Cardiac fibroblast (primary cell): Measurements from ENCODE around the gene RAB17.

Experiments
- DNase-seq, 2 donors: peaks; one replicate each; pipeline versions ENCODE4 v3.0.0 to v3.0.0-alpha.2; 2010; ENCODE audit warnings: low read depth in 2 of 2
- H3K4me3 ChIP-seq, 2 donors: replicated peaks in 1 of 2; 1 replicate in 1 of 2; 2 replicates in 1 of 2; pipeline ENCODE4 v1.5.1; 2011; ENCODE audit warnings: low read depth in 2 of 2, low read length in 2 of 2, mild to moderate bottlenecking in 2 of 2, moderate library complexity in 1 of 2
- CTCF ChIP-seq: IDR thresholded peaks from one replicate; pipeline ENCODE4 v1.5.1; 2011; ENCODE audit warnings: low read depth, mild to moderate bottlenecking, low read length, inconsistent platforms

RAB17 gene

GRCh38 chr2:237581751-237582746 lies 8.5 kb downstream of the RAB17 start:
- TF ChIP-seq CTCF = peak; percentile 49
- peak overlapping the region in 1 of 2 donors; percentile 28 for H3K4me3 ChIP-seq
- DNase-seq = peak; percentile 82 to 92

DNA sequence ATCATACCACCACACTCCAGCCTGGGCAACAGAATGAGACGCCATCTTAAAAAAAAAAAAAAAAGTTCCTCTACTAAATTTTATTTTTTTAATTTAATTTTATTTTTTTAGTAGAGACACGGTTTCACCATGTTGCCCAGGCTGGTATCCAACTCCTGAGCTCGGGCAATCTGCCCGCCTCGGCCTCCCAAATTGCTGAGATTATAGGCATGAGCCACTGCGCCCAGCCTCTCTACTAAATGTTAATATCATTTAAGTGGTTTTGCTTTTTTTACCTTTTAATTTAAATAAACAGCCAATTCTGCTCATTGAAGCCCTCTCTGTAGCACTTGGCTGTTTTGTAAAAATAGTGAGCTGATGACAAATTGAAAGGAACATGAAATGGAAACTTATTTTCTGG lies 9.2 kb downstream of the RAB17 start:
- no peak for DNase-seq
- no peak for TF ChIP-seq CTCF
- H3K4me3 ChIP-seq = no peak overlapping the region

GRCh38 chr2:237577956-237578870 lies 12.3 kb downstream of the RAB17 start:
- TF ChIP-seq CTCF = no peak
- no peak overlapping the region for H3K4me3 ChIP-seq
- no peak for DNase-seq

- TF ChIP-seq CTCF = no peak
- DNase-seq = no peak
- H3K4me3 ChIP-seq = no peak overlapping the region
Measured at GRCh38 chr2:237577458-237577857, 13.1 kb downstream of the RAB17 start.

DNA sequence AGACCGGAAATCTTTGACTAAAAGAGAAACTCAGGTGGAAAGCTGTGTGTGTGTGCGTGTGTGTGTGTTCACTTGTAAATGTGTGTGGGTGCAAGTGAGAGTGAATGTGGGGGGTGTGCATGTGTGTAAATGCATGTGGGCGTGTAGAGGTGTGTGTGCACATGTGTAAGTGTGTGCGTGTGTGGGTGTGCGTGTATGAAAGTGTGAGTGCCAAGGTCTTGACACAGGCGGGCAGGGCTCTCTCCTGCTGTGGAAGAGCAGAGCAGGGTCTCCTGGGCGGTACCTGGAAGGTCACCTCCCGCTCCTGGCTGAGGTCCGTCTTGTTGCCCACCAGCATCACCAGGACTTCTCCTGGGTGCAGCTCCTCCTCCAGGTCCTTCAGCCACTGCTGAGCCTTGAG lies 13.6 kb downstream of the RAB17 start:
- H3K4me3 ChIP-seq = no peak overlapping the region
- DNase-seq = no peak
- no peak for TF ChIP-seq CTCF

DNA sequence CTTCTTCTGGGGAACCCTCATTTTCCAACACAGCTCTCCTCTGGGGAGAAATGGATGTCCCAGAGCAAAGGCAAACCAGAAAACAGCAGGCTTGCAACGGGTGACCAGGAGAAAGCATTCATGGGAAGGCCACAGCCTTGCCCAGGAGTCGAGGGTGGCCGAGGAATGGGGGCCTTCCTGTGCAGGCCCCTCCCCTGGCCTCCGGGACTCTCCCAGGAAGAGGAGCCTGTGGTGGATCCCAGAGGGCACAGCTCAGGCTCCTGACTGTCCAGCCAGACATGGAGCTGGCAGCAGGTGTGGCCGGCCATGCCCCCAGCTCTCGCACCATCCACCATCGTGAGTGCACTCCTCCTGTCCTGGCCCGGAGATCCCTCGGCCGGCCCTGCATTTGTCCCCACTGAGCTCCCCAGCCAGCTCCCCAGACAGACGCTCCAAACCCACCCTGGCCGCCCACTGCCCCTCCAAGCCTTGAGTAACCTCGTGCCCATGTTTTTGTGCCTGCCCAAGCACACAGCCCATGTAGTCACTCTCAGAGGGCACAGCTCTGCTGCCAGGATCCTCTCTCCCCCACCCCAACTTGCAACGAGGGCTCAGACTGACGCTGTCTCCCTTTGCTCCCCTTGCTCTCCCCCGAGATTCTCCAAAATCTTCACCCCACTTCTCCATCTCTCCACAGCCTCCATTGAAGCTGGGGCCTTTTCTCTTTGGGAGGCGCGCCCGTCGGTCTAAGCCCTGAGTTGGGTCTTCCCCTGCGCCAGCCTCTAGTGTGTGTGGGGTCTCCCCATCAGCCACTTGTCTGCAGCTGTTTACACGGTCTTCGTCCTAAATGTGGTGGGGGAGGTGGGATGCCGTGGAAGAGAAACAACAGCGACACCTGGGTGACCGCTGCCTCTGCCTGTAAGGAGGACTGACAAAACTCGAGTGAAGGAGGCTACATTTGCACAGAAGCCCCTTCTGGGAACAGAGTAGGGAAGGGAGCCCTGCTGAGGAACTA lies 14.4 kb downstream of the RAB17 start:
- DNase-seq = no peak
- H3K4me3 ChIP-seq = no peak overlapping the region
- no peak for TF ChIP-seq CTCF
